Psoas muscle (tissue), 8 donors: ENCODE data around the gene DNAJC30. TPM values are rescaled to one million over a fixed set of nuclear protein-coding genes. Genes with fewer than 3 reads are reported as not detected.

ENCODE experiments used
- ATAC-seq, 4 donors: fragments of 200-7000 bp; cut with Tn5 transposase; one replicate each; pipeline ENCODE4 v1.9.1; 2020; ENCODE audit warnings: moderate library complexity in 3 of 4, mild to moderate bottlenecking in 2 of 4
- DNase-seq, 2 donors: peaks; one replicate each; pipeline ENCODE4 v3.0.0-alpha.2; 2020
- H3K27ac ChIP-seq: fragments of 200-600 bp; one replicate; pipeline ENCODE4 v1.8.0; 2022
- H3K27me3 ChIP-seq, 3 donors: fragments of 200-600 bp in 1 of 3; one replicate each; pipeline versions ENCODE4 v1.6.1 to v1.8.0; 2013 to 2022; ENCODE audit warnings: low read length in 2 of 3, mild to moderate bottlenecking in 2 of 3, moderate library complexity in 1 of 3; ENCODE audit not compliant: insufficient read depth in 3 of 3
- H3K36me3 ChIP-seq, 2 donors: fragments of 200-600 bp in 1 of 2; one replicate each; pipeline versions ENCODE4 v1.6.1 to v1.8.0; 2013 to 2022; ENCODE audit warnings: low read depth in 1 of 2, mild to moderate bottlenecking in 1 of 2, moderate library complexity in 1 of 2; ENCODE audit not compliant: insufficient read depth in 1 of 2
- H3K4me1 ChIP-seq: fragments of 200-600 bp; one replicate; pipeline ENCODE4 v1.8.0; 2022
- H3K4me3 ChIP-seq: fragments of 200-600 bp; one replicate; pipeline ENCODE4 v1.8.0; 2022; ENCODE audit warnings: mild to moderate bottlenecking
- H3K9me3 ChIP-seq: fragments of 200-600 bp; one replicate; pipeline ENCODE4 v1.8.0; 2022
- WGBS, 3 donors: extraction: QIAGEN DNeasy Blood & Tissue Kit; methylation state at CpG; one replicate each; pipeline versions ENCODE4 v1.1.6 to v1.1.7; 2013; 5-methylcytosine and 5-hydroxymethylcytosine counted together
- intact Hi-C, 2 donors: fragments of 100-400 bp; cut with DNase I; formaldehyde crosslinking; loops; one replicate each; pipeline versions ENCODE4 v1.11.0 to v1.14.2; 2022
- polyA plus RNA-seq, 3 donors: library from polyadenylated mRNA; stranded (reverse); fragments of 200-250 nt; gene quantifications; one replicate each; pipeline ENCODE4 v1.2.3, GENCODE V29; 2013
- total RNA-seq, 4 donors: library from RNA; stranded (reverse); fragmentation: NEBNext Ultra II Directional in 2 of 4; extraction: Animal tissue kit (Norgen Biotek cat#: 25700) in 2 of 4; gene quantifications; one replicate each; pipeline versions ENCODE4 v1.2.1 to v1.2.4, GENCODE V29; 2021 to 2023
- TF ChIP-seq, protein P1 (sequence below): fragments of 200-600 bp; IDR thresholded peaks from one replicate; pipeline ENCODE4 v1.8.0; 2022; ENCODE audit warnings: antibody characterized with exemption
- donor health status: healthy with polysubstance abuse.
- donor health status: DM: no; HTN: no; CAD: no; lungs with moderate emphysema.
- donor health status: Bipolar disorder and iron deficiency.
- donor health status: healthy.
- donor health status: DM: yes; HTN: yes; CAD: no.
- donor health status: DM: no; HTN: no; CAD: no.
- donor health status: DM: no; HTN: no; CAD: no.
- donor health status: DM: yes; HTN: yes; CAD: no.

Gene DNAJC30
- total and polyA plus RNA-seq, 7 donors = 4.3 to 13.9 (median 8.9) TPM

- no peak overlapping the region for H3K27ac ChIP-seq
- WGBS, 3 donors = 68 to 73% (median 73%) methylated on average over 15 of the region's 15 CpGs
- intact Hi-C loops = no loop called here
- no peaks in the 10 kb centered on the region for H3K27me3 ChIP-seq
- H3K4me3 ChIP-seq = no peak overlapping the region
- ATAC-seq (no peak), DNase-seq (no peak)
- H3K9me3 ChIP-seq = no peaks in the 10 kb centered on the region
- H3K36me3 ChIP-seq = peaks cover 0 to 63% of the 10 kb centered on the region in 2 donors
- TF ChIP-seq, protein P1, sequence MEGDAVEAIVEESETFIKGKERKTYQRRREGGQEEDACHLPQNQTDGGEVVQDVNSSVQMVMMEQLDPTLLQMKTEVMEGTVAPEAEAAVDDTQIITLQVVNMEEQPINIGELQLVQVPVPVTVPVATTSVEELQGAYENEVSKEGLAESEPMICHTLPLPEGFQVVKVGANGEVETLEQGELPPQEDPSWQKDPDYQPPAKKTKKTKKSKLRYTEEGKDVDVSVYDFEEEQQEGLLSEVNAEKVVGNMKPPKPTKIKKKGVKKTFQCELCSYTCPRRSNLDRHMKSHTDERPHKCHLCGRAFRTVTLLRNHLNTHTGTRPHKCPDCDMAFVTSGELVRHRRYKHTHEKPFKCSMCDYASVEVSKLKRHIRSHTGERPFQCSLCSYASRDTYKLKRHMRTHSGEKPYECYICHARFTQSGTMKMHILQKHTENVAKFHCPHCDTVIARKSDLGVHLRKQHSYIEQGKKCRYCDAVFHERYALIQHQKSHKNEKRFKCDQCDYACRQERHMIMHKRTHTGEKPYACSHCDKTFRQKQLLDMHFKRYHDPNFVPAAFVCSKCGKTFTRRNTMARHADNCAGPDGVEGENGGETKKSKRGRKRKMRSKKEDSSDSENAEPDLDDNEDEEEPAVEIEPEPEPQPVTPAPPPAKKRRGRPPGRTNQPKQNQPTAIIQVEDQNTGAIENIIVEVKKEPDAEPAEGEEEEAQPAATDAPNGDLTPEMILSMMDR = no peak
- no peaks in the 10 kb centered on the region for H3K4me1 ChIP-seq
Observed at GRCh38 chr7:73699370-73700068, 16.3 kb upstream of the DNAJC30 start.

DNA sequence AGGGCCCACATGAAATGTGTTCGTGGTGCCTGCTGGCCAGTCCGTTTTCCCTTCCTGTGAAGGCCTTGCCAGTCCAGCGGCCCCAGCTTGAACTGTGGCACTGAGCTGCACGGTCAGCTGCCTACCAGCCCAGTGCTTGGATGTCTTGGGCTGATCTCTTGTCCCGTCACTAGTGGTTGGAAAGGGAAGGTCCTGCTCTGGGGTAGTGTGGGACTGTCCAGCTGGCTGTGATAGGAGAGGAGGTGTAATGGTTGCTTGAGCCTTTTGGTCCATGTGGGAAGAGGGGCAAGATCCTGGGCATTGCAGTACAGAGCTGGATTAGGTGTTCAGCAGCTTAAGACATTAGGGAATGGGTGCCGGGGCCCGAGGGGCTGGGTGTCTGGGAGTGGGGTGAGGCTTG lies 15.2 kb upstream of the DNAJC30 start:
- intact Hi-C loops = no loop called here
- WGBS, 3 donors = 70 to 83% (median 78%) methylated on average over 7 of the region's 7 CpGs

GRCh38 chr7:73696372-73696771 lies 13.1 kb upstream of the DNAJC30 start:
- ATAC-seq (no peak), DNase-seq (no peak)
- TF ChIP-seq, protein P1 = no peak
- H3K27me3 ChIP-seq = no peaks in the 10 kb centered on the region
- WGBS, 3 donors = 85 to 88% (median 86%) methylated on average over 4 of the region's 4 CpGs
- intact Hi-C loops = no loop called here
- no peaks in the 10 kb centered on the region for H3K4me1 ChIP-seq
- no peak overlapping the region for H3K27ac ChIP-seq
- peaks cover 0 to 89% of the 10 kb centered on the region in 2 donors for H3K36me3 ChIP-seq
- H3K4me3 ChIP-seq = no peak overlapping the region
- H3K9me3 ChIP-seq = no peaks in the 10 kb centered on the region

More for the DNA sequence above, 15.2 kb upstream of the DNAJC30 start:
- Histone ChIP-seq H3K9me3 (no peaks in the 10 kb centered on the region), H3K27ac (no peak overlapping the region), H3K27me3 (no peaks in the 10 kb centered on the region), H3K36me3 (peaks cover 0 to 74% of the 10 kb centered on the region in 2 donors), H3K4me1 (no peaks in the 10 kb centered on the region), H3K4me3 (no peak overlapping the region)
- ATAC-seq = no peak
- TF ChIP-seq, protein P1 = no peak
- no peak for DNase-seq

GRCh38 chr7:73690646-73691045 lies 7.4 kb upstream of the DNAJC30 start:
- peaks cover 15 to 99% of the 10 kb centered on the region in 2 donors for H3K36me3 ChIP-seq
- ATAC-seq (no peak), DNase-seq (no peak)
- TF ChIP-seq, protein P1 = no peak
- H3K9me3 ChIP-seq = no peaks in the 10 kb centered on the region
- H3K4me3 ChIP-seq = no peak overlapping the region
- H3K4me1 ChIP-seq = no peaks in the 10 kb centered on the region
- H3K27ac ChIP-seq = no peak overlapping the region
- WGBS, 3 donors = 85 to 88% (median 87%) methylated on average over 7 of the region's 7 CpGs
- intact Hi-C loops = no loop called here
- no peaks in the 10 kb centered on the region for H3K27me3 ChIP-seq

GRCh38 chr7:73688288-73688687 lies 5.0 kb upstream of the DNAJC30 start:
- Histone ChIP-seq H3K9me3 (no peaks in the 10 kb centered on the region), H3K4me1 (no peaks in the 10 kb centered on the region), H3K27me3 (no peaks in the 10 kb centered on the region), H3K4me3 (no peak overlapping the region), H3K27ac (no peak overlapping the region), H3K36me3 (peaks cover 15 to 76% of the 10 kb centered on the region in 2 donors)
- no peak for ATAC-seq
- WGBS, 3 donors = 93 to 97% (median 94%) methylated on average over 8 of the region's 8 CpGs
- no peak for DNase-seq
- intact Hi-C loops = no loop called here
- TF ChIP-seq, protein P1 = no peak
